ENCODE data around the gene IFT43.

- TF ChIP-seq, protein P1, sequence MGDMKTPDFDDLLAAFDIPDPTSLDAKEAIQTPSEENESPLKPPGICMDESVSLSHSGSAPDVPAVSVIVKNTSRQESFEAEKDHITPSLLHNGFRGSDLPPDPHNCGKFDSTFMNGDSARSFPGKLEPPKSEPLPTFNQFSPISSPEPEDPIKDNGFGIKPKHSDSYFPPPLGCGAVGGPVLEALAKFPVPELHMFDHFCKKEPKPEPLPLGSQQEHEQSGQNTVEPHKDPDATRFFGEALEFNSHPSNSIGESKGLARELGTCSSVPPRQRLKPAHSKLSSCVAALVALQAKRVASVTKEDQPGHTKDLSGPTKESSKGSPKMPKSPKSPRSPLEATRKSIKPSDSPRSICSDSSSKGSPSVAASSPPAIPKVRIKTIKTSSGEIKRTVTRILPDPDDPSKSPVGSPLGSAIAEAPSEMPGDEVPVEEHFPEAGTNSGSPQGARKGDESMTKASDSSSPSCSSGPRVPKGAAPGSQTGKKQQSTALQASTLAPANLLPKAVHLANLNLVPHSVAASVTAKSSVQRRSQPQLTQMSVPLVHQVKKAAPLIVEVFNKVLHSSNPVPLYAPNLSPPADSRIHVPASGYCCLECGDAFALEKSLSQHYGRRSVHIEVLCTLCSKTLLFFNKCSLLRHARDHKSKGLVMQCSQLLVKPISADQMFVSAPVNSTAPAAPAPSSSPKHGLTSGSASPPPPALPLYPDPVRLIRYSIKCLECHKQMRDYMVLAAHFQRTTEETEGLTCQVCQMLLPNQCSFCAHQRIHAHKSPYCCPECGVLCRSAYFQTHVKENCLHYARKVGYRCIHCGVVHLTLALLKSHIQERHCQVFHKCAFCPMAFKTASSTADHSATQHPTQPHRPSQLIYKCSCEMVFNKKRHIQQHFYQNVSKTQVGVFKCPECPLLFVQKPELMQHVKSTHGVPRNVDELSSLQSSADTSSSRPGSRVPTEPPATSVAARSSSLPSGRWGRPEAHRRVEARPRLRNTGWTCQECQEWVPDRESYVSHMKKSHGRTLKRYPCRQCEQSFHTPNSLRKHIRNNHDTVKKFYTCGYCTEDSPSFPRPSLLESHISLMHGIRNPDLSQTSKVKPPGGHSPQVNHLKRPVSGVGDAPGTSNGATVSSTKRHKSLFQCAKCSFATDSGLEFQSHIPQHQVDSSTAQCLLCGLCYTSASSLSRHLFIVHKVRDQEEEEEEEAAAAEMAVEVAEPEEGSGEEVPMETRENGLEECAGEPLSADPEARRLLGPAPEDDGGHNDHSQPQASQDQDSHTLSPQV (IDR thresholded peaks at IDR 0.05): no peak
- TF ChIP-seq SPI1 (IDR thresholded peaks at IDR 0.05; ENCODE audit: borderline replicate concordance, insufficient read depth, low read depth, low read length): no peak
- TF ChIP-seq RCOR1 (conservative IDR thresholded peaks at IDR 0.05; ENCODE audit: low read depth, low read length): no peak
- no peak for TF ChIP-seq CTCF (IDR thresholded peaks at IDR 0.05 in 2 of 3, conservative IDR thresholded peaks at IDR 0.05 in 1 of 3; ENCODE audit: control insufficient read depth in 2 of 3, extremely low read depth in 1 of 3, insufficient read depth in 1 of 3, low read depth in 3 of 3, low read length in 3 of 3)
- TF ChIP-seq EZH2 (IDR thresholded peaks at IDR 0.05; ENCODE audit: borderline replicate concordance, control insufficient read depth, low read depth, low read length): no peak
- no peak for TF ChIP-seq ELK1 (IDR thresholded peaks at IDR 0.05; ENCODE audit: low read depth, low read length)
- TF ChIP-seq POLR2A (IDR thresholded peaks at IDR 0.05; ENCODE audit: low read depth, low read length): no peak
These were observed 128.1 kb downstream of the IFT43 start for GRCh38 chr14:76113691-76114090.
